GM12874 (cell line): ENCODE results near the gene ORAI1.

Source experiments
- CTCF ChIP-seq: IDR thresholded peaks from 2 replicates; pipeline ENCODE4 v1.5.1; 2011; ENCODE audit warnings: low read depth, mild to moderate bottlenecking, control low read depth, low read length, moderate library complexity; ENCODE audit not compliant: insufficient read depth

The ORAI1 gene

GRCh38 chr12:121630791-121631355 is 4.5 kb downstream of the ORAI1 start:
- TF ChIP-seq CTCF, result no peak

- no peak for TF ChIP-seq CTCF
These were observed 6.0 kb downstream of the ORAI1 start for GRCh38 chr12:121632069-121632970.

GRCh38 chr12:121634836-121635235 is 8.5 kb downstream of the ORAI1 start:
- TF ChIP-seq CTCF, result no peak

- TF ChIP-seq CTCF, result no peak
These were observed 11.0 kb downstream of the ORAI1 start for GRCh38 chr12:121637231-121637914.

GRCh38 chr12:121638298-121639202 is 12.2 kb downstream of the ORAI1 start:
- TF ChIP-seq CTCF, result no peak

GRCh38 chr12:121641343-121641630 is 15.0 kb downstream of the ORAI1 start:
- TF ChIP-seq CTCF, result no peak
